Subcutaneous adipose tissue (tissue), 4 donors: ENCODE measurements around the gene ZDHHC8. TPM values are rescaled to one million over a fixed set of nuclear protein-coding genes. Genes with fewer than 3 reads are reported as not detected.

Experiments
- total RNA-seq, 4 donors: library from RNA; depleted of rRNA; stranded (reverse); fragments of >200 nt; gene quantifications; one replicate each; pipeline ENCODE4 v1.1.0, GENCODE V29; 2016
- TF ChIP-seq, protein P1 (sequence below): fragments of 450-650 bp; IDR thresholded peaks from one replicate; pipeline ENCODE4 v1.5.1; 2016; ENCODE audit warnings: low read depth, mild to moderate bottlenecking, control low read depth, antibody characterized with exemption, moderate library complexity

ZDHHC8 gene
- total RNA-seq, 4 donors from 2014 or later = 7.0 to 32.2 (median 11.0) TPM

DNA sequence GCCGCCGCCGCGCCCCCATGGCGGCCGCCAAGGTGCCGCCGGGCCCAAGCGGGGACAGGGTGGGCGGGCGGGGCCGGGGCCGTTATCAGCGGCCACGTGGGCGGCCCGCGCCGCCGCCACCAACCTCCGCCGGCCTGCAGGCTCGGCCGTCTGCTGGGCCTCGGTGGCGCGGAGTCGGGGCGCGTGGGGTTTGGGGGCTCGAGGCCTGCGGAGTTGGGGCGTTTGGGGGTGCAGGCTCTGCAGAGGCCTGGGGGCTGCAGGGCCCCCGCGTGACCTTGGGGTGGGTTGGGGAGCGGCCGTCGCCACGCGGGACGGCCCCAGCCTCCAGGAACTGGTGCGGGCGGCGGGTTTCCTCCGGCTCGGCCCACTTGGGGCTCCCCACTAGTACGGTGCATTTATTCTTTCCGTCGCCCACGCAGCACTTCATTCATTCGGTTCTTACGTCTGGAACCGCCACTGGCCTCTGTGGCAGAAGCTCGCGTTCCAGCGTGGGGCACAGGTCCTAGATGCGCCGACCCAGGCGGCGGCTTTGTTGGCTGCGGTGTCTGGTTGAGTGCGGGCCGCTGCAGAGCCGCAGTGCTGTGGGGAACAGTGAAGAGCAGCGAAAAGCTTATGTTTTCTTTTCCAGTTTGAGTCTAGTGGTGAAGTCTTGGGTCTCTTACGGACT, 13.8 kb upstream of the ZDHHC8 start:
- TF ChIP-seq, protein P1, sequence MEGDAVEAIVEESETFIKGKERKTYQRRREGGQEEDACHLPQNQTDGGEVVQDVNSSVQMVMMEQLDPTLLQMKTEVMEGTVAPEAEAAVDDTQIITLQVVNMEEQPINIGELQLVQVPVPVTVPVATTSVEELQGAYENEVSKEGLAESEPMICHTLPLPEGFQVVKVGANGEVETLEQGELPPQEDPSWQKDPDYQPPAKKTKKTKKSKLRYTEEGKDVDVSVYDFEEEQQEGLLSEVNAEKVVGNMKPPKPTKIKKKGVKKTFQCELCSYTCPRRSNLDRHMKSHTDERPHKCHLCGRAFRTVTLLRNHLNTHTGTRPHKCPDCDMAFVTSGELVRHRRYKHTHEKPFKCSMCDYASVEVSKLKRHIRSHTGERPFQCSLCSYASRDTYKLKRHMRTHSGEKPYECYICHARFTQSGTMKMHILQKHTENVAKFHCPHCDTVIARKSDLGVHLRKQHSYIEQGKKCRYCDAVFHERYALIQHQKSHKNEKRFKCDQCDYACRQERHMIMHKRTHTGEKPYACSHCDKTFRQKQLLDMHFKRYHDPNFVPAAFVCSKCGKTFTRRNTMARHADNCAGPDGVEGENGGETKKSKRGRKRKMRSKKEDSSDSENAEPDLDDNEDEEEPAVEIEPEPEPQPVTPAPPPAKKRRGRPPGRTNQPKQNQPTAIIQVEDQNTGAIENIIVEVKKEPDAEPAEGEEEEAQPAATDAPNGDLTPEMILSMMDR = no peak

DNA sequence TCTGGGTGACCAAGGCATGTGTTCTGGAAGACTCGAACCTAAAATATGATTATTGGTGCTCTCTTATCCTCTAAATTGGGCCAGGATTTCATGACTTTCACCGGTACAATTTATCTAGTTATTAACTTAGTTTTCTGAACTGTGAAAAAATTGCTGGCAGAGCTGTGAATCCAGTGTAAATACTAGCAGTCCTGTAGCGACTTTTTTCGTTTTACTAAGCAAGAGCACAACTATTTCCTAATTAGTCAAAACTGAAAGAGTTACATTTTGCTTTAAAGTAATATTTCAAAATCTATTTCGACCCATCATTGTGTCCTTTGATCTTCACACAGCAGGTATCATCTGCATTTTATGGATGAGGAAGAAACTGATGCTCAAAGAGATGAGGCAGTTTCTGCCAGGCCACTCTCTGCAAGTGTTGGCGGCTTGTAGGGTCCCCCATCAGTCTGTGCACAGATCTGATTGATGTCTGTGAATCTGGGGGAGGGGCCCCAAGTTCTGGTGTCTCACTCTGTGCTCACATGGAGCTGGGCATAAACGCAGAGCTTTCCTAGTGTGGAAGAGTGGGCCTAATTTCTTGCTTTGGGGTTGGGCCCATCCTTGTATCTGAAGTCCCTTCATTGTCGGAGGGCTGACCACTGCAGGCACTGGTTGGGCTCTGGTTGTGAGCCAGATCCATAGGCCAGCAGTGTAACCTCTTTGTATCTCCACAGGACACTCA, 13.1 kb upstream of the ZDHHC8 start:
- TF ChIP-seq, protein P1 = no peak

DNA sequence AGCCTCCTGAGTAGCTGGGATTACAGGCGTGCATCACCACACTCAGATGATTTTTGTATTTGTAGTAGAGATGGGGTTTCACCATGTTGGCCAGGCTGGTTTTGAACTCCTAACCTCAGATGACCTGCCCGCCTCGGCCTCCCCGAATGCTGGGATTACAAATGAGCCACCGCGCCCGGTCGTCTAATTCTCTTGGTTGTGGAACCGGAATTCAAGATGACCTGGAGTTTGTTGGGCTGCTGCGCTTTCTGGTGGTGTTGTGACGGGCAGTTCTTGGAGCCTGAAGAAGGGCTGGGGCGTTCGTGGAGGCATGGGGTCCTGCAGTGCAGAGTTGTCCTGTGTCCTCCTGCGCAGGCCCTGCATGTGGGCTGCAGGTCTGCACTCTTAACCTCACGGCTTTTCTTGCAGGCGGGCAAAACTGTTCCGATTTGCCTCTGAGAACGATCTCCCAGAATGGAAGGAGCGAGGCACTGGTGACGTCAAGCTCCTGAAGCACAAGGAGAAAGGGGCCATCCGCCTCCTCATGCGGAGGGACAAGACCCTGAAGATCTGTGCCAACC, 9.7 kb upstream of the ZDHHC8 start:
- TF ChIP-seq, protein P1 = no peak

DNA sequence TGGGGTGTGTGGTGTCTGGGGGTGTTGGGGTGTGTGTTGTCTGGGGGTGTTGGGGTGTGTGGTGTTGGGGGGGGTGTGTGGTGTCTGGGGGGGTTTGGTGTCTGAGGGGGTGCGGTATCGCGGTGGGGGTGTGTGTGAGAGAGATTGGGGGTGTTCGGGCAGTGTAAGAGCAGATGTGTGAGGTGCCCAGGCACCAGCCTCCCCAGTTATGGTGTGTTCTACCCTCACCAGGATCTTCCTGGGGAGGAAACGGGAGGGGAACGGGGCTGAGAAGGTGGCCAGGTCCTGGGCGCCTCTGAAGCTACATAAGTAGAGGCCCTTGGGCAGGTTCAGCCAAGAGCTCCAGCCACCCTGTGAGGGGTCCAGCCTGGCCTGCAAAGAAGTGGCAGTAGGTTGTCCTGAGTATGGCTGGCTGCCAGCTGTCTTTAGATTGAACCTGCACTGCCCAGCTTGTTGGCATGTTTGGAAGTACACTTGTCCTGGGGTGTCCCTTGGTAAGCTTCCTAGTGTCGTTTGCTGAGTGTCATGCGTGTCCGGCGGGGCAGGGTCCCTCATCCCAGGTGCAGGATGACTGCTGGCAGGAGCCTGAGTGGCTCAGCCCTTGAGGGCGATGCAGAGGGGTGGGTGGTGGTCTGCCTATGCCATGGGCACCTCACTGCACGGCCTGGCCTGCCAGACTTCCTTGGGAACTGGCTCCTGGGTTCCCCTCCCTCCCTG, 8.1 kb upstream of the ZDHHC8 start:
- TF ChIP-seq, protein P1 = no peak

DNA sequence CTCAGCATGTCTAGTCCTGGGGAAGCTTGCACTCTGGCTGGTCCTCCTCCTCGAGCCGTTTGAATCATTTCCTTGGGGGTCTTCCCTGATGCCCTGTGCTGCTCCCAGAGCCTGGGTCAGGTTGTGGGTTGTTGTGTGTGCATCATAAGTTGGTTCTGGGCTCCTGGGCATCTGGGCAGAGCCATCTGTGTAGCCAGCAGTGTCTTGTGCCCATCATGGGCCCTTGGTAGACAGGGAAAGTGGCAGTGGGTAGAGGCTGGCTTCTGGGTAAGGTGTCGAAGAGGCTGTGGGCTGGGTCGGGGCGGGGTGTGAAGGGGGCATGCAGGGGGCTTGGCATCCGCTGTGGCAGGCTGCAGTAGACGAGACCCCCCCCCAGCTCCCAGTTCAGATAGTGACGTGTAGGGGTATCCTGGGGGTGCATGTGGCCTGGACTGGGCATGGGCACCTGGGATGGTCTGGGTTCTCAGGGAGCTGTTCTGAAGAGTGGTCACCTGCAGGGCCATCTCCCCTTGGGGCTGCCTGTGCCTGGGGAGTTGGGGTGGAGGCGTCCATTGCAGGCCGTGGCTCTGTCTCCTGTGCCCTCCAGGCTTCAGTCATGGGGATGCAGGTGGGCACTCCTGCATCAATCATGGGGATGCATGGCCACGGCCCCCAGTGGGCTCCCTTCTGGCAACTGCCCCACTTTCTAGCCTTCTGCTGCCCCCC, 7.4 kb upstream of the ZDHHC8 start:
- TF ChIP-seq, protein P1 = no peak

DNA sequence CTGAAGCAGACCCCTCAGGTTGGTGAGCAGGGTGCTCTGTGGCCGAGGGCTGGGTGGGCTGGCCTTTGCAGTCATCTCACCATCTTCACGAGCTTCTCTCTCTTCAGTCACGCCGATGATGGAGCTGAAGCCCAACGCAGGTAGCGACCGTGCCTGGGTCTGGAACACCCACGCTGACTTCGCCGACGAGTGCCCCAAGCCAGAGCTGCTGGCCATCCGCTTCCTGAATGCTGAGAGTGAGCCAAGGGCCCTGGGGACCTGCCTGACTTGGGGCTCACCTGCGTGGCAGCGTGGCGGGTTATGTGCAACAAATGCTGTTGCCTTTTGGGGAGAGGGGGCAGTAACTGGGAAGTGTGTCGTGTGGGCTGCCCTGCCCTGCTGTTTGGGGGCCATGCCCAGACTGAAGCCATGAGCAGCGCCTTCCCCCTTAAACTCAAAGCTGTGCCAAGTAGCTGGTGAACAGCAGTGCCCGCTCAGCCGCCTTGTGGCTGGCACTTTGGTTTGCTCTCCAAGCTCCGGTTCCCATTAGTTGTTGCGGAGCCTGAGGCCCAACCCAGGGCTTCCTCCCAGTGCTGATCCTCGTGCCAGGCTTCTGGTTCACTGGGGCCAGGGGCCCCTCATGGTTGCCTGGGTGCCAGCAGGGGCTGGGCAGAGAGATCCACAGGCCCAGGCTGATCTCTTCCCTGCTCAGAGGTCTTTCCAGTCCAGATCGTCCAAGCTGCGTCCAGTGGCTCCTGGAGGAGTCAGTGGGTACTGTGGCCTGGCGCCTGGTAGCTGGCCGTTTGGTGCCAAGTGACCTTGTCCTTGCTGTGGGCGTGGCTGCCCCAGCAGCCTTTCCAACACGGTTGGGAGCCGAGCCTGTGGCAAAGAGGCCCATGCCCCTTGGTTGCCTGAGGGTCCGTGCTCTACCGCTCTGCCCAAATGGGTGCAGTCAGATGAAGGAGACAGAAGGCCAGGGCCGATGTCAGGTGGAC, 6.1 kb upstream of the ZDHHC8 start:
- TF ChIP-seq, protein P1 = no peak
